ENCODE measurements around the gene ATAD3B.
"Not testable (repeated sequence)": the region's sequence is repeated elsewhere in the genome, so short reads cannot be mapped to it uniquely, and the experiment has no call there.

The ATAD3B gene

DNA sequence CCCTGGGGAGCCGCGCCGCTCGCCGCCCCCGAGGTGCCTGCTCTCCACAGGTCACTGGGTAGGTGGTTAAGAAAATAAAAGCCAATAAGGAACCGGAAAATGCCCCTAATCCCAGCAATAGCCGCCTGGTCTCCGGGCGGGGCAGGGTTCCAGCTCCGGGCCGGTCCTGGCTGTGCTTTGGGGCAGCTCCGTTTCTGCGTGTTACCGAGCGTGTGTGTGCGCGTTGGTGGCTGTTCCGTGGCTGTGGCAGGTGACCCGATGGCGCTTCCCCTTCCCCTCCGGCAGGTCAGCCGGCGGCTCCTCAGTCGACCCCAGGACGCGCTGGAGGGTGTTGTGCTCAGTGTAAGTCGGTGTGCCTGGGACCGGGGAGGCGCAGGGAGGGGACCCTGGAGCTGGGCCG is 51.7 kb downstream of the ATAD3B start:
- not testable (repeated sequence) for H3K27ac ChIP-seq (ENCODE audit: low read length); H3K9ac ChIP-seq (ENCODE audit: low read length); H3K27me3 ChIP-seq (ENCODE audit: control insufficient read depth, insufficient read depth, low read length); H3K4me3 ChIP-seq (ENCODE audit: low read length); H3K9me3 ChIP-seq (ENCODE audit: control insufficient read depth, low read depth, low read length); H3K4me1 ChIP-seq (ENCODE audit: control insufficient read depth, low read depth, low read length)
- peaks cover 17% of the 10 kb centered on the region for H3K36me3 ChIP-seq (ENCODE audit: control insufficient read depth, low read depth, low read length)

DNA sequence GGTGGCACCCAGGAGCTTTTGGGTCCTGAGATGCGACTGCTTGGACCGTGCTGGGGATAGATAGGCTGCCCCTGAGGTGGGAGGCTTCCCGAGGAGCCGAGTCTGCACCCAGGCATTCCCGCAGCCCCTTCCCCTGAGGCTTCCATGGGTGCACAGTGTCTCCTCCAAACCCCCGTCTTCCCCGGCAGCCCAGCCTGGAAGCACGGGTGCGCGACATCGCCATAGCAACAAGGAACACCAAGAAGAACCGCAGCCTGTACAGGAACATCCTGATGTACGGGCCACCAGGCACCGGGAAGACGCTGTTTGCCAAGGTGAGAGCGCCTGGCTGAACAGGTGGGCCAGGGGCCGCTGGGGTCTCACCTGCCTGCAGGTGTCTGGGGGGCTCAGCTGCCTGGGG is 52.1 kb downstream of the ATAD3B start:
- H3K9ac ChIP-seq (ENCODE audit: low read length); H3K9me3 ChIP-seq (ENCODE audit: control insufficient read depth, low read depth, low read length); H3K4me1 ChIP-seq (ENCODE audit: control insufficient read depth, low read depth, low read length); H3K4me3 ChIP-seq (ENCODE audit: low read length); H3K27me3 ChIP-seq (ENCODE audit: control insufficient read depth, insufficient read depth, low read length); H3K27ac ChIP-seq (ENCODE audit: low read length): not testable (repeated sequence)
- H3K36me3 ChIP-seq (ENCODE audit: control insufficient read depth, low read depth, low read length) = peaks cover 16% of the 10 kb centered on the region

DNA sequence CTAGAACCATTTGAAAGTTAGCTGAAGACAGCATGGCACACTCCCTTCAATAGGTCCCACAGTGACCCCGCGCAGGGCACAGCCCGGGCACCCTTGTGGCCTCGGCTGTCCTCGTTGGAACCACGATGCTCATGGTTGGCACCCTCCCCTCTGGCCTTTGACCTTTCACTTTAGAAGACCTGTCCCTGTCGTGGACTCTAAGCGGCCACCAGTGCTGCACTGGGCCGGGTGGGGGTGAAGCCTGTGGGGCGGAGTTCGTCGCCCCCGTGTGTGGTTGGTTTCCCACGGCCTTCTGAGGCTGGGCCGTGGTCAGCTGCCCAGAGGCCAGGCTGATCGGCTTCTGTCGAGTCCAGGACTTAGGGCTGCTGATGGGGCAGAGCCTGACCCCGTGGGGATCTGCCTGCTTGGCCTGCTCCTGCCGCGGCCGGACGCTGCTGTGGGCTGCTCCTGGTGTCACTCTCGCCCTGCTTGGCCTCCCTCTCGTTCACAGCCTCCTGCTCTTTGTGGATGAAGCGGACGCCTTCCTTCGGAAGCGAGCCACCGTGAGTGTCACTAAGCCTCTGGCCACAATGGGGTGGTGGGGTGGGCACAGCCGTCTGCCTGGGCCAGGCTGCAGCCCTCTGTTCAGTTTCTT is 53.3 kb downstream of the ATAD3B start:
- not testable (repeated sequence) for H3K27ac ChIP-seq (ENCODE audit: low read length); H3K27me3 ChIP-seq (ENCODE audit: control insufficient read depth, insufficient read depth, low read length); H3K9ac ChIP-seq (ENCODE audit: low read length); H3K9me3 ChIP-seq (ENCODE audit: control insufficient read depth, low read depth, low read length); H3K4me1 ChIP-seq (ENCODE audit: control insufficient read depth, low read depth, low read length); H3K4me3 ChIP-seq (ENCODE audit: low read length)
- H3K36me3 ChIP-seq (ENCODE audit: control insufficient read depth, low read depth, low read length) = peaks cover 26% of the 10 kb centered on the region

DNA sequence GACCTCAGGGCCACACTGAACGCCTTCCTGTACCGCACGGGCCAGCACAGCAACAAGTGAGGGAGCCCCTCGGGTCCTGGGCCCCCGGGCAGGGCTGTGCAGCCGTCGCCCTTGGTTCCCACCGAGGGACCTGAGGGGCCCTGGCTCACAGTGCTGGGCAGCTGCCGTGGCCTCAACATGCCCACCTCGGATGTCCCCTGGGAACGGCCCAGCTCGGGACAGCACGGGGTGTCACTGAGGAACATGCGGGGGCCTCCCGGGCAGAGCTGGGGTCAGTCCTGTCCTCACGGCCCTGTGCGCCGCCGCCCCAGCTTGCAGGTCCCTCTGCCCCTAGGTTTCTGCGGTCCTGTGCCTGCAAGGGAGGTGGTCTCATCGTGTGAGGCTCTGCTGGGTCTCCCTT is 54.9 kb downstream of the ATAD3B start:
- H3K36me3 ChIP-seq (ENCODE audit: control insufficient read depth, low read depth, low read length) = peaks cover 22% of the 10 kb centered on the region
- H3K27ac ChIP-seq (ENCODE audit: low read length); H3K4me1 ChIP-seq (ENCODE audit: control insufficient read depth, low read depth, low read length); H3K4me3 ChIP-seq (ENCODE audit: low read length); H3K27me3 ChIP-seq (ENCODE audit: control insufficient read depth, insufficient read depth, low read length); H3K9ac ChIP-seq (ENCODE audit: low read length); H3K9me3 ChIP-seq (ENCODE audit: control insufficient read depth, low read depth, low read length): not testable (repeated sequence)

DNA sequence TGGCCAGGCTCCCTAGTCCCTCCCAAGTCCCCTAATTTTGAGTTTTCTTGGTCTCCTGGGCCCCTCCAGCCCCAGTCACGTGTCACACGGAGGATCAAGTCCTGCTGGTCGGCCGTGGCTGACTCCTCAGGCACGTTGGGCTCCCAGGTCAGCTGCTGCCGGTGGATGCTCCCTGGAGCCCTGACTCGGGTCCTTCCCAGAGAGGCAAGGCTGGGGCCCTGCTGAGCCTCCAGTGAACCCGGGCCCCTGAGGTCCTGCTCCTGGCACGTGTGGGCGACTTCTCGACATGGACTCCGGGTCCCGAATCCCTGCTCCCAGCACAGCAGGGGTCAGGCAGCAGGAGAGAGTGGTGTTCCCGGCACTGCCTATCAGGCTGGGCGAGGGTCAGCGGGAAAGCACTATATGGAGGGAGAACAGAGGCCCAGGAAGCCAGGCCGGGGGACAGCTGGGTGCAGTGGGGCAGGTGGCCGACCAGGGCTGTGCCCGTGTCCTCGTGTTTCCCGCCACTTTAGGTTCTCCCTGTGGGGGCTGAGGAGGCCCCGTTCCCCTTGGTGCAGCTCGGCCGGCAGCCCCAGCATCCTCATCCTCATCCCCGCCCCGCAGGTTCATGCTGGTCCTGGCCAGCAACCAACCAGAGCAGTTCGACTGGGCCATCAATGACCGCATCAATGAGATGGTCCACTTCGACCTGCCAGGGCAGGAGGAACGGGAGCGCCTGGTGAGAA is 55.7 kb downstream of the ATAD3B start:
- H3K27me3 ChIP-seq (ENCODE audit: control insufficient read depth, insufficient read depth, low read length) = no peaks in the 10 kb centered on the region
- H3K4me3 ChIP-seq (ENCODE audit: low read length) = no peak overlapping the region
- H3K4me1 ChIP-seq (ENCODE audit: control insufficient read depth, low read depth, low read length) = no peaks in the 10 kb centered on the region
- H3K36me3 ChIP-seq (ENCODE audit: control insufficient read depth, low read depth, low read length) = peaks cover 22% of the 10 kb centered on the region
- no peak overlapping the region for H3K9ac ChIP-seq (ENCODE audit: low read length)
- H3K9me3 ChIP-seq (ENCODE audit: control insufficient read depth, low read depth, low read length) = no peaks in the 10 kb centered on the region
- no peak overlapping the region for H3K27ac ChIP-seq (ENCODE audit: low read length)

DNA sequence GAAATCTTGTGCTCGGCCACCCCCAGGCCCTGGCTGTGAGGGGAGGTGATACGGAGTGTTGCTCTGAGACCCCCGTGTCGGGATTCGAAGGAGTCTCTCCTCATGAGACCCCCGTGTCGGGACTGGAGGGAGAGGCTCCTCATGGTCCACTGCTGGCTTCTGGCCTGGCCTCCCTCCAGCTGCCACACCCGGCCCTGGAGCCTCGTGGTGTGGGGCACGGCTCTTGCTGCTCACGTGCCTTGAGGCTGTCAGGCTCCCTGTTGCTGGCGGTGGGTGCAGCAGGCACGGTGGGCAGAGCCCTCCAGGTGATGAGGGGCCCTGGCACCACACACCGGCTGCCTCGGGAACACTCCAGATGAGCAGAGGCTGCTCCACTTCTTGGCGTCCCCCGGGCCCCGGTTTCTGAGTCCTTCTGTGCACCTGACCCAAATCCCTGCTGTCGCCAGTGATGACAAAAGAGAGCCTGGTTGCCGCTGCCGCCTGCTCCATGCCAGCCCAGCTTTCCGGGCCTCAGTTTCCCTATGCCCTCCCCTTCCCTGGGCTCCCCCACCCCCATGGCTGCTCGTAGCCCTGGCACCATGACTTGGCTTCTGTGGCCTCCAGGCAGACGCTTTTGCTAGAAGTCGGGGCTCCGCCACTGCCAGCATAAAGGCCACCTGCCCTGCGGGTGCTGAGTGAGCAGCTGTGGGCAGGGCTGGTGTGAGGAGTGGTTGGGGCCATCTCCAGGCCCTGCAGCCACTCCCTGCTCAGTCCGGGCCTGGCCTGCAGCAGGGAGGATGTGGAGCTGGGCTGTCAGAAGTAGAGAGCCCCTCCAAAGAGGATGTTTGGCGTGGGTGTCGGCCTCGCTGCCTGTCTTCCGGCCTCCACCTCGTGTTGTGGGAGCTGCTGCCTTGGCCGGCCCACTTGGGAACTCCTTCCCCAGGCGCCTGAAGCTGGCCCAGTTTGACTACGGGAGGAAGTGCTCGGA is 57.0 kb downstream of the ATAD3B start:
- H3K4me1 ChIP-seq (ENCODE audit: control insufficient read depth, low read depth, low read length) = no peaks in the 10 kb centered on the region
- no peak overlapping the region for H3K27ac ChIP-seq (ENCODE audit: low read length)
- no peak overlapping the region for H3K4me3 ChIP-seq (ENCODE audit: low read length)
- H3K9ac ChIP-seq (ENCODE audit: low read length) = no peak overlapping the region
- H3K36me3 ChIP-seq (ENCODE audit: control insufficient read depth, low read depth, low read length) = peaks cover 22% of the 10 kb centered on the region
- no peaks in the 10 kb centered on the region for H3K9me3 ChIP-seq (ENCODE audit: control insufficient read depth, low read depth, low read length)
- H3K27me3 ChIP-seq (ENCODE audit: control insufficient read depth, insufficient read depth, low read length) = no peaks in the 10 kb centered on the region

DNA sequence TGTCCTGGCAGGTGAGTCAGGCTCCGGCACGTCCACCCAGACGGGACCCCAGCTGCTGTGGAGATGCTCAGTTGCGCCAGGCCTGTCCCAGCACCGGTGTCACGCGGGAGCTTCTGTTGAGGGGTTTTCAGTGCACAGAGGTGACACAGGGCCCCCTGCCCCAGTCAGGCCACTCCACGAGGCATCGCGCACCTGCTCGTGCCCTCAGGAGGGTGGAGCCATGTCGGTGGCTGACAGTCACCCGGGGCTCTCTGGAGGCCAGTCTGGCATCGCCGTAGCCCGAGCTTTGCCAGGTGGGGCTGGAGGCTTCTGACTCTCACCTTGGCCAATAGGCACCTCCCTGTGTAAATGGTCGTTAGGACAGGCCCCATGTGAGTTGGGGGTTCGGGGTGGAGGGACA is 57.8 kb downstream of the ATAD3B start:
- Histone ChIP-seq H3K9ac (ENCODE audit: low read length) (no peak overlapping the region), H3K9me3 (ENCODE audit: control insufficient read depth, low read depth, low read length) (no peaks in the 10 kb centered on the region), H3K27ac (ENCODE audit: low read length) (no peak overlapping the region), H3K4me3 (ENCODE audit: low read length) (no peak overlapping the region), H3K36me3 (ENCODE audit: control insufficient read depth, low read depth, low read length) (peaks cover 22% of the 10 kb centered on the region), H3K27me3 (ENCODE audit: control insufficient read depth, insufficient read depth, low read length) (no peaks in the 10 kb centered on the region), H3K4me1 (ENCODE audit: control insufficient read depth, low read depth, low read length) (no peaks in the 10 kb centered on the region)

DNA sequence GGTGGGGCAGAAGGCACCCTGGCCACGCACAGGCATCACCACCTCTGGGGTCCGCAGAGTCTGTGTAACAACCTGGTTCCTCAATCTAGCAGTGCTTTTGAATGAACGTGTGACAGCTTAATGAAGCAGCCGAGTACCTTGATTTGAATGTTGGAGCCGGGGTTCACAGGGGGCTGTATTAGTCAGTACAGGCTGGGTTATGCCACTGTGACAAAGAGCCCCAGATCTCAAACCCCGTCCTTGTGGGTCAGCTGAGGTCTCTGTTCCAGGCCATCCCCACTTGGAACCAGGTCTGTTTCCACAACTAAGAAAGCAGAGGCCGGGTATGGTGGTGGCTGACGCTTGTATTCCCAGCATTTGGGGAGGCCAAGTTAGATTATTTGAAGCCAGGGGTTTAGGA is 58.4 kb downstream of the ATAD3B start:
- H3K27ac ChIP-seq (ENCODE audit: low read length) = no peak overlapping the region
- H3K36me3 ChIP-seq (ENCODE audit: control insufficient read depth, low read depth, low read length) = peaks cover 22% of the 10 kb centered on the region
- no peak overlapping the region for H3K4me3 ChIP-seq (ENCODE audit: low read length)
- H3K9me3 ChIP-seq (ENCODE audit: control insufficient read depth, low read depth, low read length) = no peaks in the 10 kb centered on the region
- H3K27me3 ChIP-seq (ENCODE audit: control insufficient read depth, insufficient read depth, low read length) = no peaks in the 10 kb centered on the region
- no peak overlapping the region for H3K9ac ChIP-seq (ENCODE audit: low read length)
- H3K4me1 ChIP-seq (ENCODE audit: control insufficient read depth, low read depth, low read length) = no peaks in the 10 kb centered on the region

DNA sequence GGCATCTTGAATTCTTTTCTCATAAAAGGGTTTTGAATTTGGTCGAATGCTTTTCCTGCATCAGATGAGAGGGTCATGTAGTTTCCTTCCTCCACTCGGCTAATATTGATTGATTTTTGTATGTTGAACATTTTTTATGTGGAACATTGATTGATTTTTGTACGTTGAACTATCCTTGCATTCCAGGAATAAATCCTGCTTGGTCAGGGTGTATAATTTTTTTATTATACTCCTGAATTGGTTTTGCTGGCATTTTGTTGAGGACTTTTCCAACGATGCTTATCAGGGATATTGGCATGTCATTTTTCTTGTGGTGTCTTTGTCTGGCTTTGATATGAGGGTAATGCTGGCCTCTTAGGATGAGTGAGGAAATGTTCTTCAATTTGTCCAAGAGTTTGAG is 60.4 kb downstream of the ATAD3B start:
- H3K36me3 ChIP-seq (ENCODE audit: control insufficient read depth, low read depth, low read length) = peaks cover 15% of the 10 kb centered on the region

DNA sequence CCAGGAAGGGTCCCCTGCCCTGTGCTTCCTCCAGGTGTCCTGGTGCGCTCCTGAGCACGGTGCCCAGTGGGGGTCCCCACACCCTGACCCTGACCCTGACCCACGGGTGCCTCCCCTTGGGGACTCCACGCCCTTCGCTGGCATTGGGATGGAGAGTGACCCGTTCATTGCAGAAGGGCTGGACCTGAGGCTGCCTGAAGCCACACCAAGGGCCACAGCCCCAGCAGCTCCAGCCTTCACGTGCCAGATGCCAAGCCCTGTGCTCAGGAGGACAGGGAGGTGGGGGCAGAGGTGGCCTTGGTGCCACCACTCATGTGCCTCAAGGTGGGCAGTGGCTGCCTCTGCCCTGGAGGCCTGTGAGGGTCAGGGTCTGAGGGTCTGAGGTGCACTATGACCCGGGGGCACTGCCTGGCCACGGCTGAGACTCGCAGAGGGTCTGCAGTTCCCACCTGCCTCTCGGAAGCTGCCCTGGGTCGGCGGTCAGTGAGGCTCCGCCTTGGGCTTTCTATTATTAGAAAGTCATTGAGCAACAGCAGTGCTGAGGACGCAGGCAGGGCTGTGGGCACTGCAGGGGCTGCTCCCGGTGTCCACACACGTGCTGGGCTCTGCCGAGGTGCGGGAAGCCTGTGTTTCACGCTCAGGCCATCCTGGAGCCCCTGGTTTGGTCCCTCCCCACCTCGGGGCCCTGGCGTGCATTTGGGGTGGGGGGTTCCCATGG is 61.8 kb downstream of the ATAD3B start:
- not testable (repeated sequence) for H3K4me3 ChIP-seq (ENCODE audit: low read length); H3K36me3 ChIP-seq (ENCODE audit: control insufficient read depth, low read depth, low read length); H3K9ac ChIP-seq (ENCODE audit: low read length); H3K27me3 ChIP-seq (ENCODE audit: control insufficient read depth, insufficient read depth, low read length); H3K9me3 ChIP-seq (ENCODE audit: control insufficient read depth, low read depth, low read length); H3K27ac ChIP-seq (ENCODE audit: low read length); H3K4me1 ChIP-seq (ENCODE audit: control insufficient read depth, low read depth, low read length)

More for the DNA sequence above, 60.4 kb downstream of the ATAD3B start:
- Histone ChIP-seq H3K9ac (ENCODE audit: low read length) (no peak overlapping the region), H3K27me3 (ENCODE audit: control insufficient read depth, insufficient read depth, low read length) (no peaks in the 10 kb centered on the region), H3K4me1 (ENCODE audit: control insufficient read depth, low read depth, low read length) (no peaks in the 10 kb centered on the region), H3K27ac (ENCODE audit: low read length) (no peak overlapping the region), H3K4me3 (ENCODE audit: low read length) (no peak overlapping the region), H3K9me3 (ENCODE audit: control insufficient read depth, low read depth, low read length) (no peaks in the 10 kb centered on the region)

DNA sequence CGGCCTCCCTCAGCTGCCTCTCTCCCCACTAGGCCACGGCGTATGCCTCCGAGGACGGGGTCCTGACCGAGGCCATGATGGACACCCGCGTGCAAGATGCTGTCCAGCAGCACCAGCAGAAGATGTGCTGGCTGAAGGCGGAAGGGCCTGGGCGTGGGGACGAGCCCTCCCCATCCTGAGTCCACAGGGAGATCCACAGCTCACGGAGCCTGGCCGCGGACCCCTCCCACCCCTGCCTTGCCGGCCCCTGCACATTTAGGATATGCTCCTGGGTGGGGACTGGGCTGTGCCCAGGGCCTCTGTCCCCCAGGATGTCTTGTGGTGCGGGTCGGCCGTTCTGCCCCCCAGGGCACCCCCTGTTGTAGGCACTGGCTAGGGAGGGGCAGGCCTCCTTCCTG is 62.3 kb downstream of the ATAD3B start:
- not testable (repeated sequence) for H3K27me3 ChIP-seq (ENCODE audit: control insufficient read depth, insufficient read depth, low read length); H3K9ac ChIP-seq (ENCODE audit: low read length); H3K9me3 ChIP-seq (ENCODE audit: control insufficient read depth, low read depth, low read length); H3K4me3 ChIP-seq (ENCODE audit: low read length); H3K27ac ChIP-seq (ENCODE audit: low read length); H3K4me1 ChIP-seq (ENCODE audit: control insufficient read depth, low read depth, low read length); H3K36me3 ChIP-seq (ENCODE audit: control insufficient read depth, low read depth, low read length)
